Measurements from ENCODE around the gene PRM1. TPM values are rescaled to one million over a fixed set of nuclear protein-coding genes. Genes with fewer than 3 reads are reported as not detected.

The PRM1 gene
- total RNA-seq, 1 donor: not detected

DNA sequence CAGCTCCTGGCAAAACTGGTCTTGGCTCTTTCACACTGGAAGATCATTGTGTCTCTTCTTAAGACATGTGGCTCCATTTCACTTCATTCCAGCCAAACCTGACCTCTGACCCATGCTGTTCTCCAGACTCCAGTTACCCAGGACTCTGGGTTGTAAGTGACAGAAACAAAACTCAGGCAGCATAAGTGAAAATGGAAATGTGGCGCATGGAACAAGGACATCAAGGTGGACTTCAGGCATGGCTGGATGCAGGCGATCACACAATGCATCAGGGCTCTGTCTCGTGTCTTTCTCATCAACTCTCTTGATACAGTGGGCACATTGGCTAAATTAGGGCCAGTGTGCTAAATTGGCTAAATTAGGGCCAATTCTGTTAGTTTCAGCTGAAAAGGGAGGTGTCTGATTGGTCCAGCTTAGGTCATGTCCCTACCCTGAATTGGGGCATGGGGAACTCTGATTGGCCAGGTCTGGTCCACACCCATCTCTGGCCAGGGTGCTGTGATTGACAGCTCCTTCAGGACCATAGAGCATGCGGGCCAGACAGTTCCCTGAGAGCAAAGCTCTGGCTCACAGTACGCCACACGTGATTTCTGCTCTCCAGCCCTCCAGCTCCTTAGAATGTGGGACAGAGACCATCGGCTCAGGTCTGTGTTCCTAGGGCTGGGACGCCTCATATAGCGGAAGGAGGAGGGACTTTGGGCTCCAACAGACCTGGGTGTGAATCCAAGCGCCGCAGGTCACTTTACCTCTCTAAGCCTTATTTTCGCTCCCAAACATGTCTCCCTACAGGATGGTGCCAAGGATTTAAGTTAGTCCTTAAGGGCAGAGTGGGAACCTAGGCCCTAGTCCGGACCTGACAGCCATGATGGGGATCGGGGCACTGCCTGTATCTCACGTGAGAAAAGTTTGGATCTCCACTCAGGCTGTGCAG, 42.6 kb downstream of the PRM1 start:
- DNase-seq (ENCODE audit: low read depth): no peak
- H3K4me3 ChIP-seq (ENCODE audit: low read depth, low read length): no peak overlapping the region
- TF ChIP-seq, protein P1, sequence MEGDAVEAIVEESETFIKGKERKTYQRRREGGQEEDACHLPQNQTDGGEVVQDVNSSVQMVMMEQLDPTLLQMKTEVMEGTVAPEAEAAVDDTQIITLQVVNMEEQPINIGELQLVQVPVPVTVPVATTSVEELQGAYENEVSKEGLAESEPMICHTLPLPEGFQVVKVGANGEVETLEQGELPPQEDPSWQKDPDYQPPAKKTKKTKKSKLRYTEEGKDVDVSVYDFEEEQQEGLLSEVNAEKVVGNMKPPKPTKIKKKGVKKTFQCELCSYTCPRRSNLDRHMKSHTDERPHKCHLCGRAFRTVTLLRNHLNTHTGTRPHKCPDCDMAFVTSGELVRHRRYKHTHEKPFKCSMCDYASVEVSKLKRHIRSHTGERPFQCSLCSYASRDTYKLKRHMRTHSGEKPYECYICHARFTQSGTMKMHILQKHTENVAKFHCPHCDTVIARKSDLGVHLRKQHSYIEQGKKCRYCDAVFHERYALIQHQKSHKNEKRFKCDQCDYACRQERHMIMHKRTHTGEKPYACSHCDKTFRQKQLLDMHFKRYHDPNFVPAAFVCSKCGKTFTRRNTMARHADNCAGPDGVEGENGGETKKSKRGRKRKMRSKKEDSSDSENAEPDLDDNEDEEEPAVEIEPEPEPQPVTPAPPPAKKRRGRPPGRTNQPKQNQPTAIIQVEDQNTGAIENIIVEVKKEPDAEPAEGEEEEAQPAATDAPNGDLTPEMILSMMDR (IDR thresholded peaks at IDR 0.05; ENCODE audit: insufficient read depth, low read length): no peak

DNA sequence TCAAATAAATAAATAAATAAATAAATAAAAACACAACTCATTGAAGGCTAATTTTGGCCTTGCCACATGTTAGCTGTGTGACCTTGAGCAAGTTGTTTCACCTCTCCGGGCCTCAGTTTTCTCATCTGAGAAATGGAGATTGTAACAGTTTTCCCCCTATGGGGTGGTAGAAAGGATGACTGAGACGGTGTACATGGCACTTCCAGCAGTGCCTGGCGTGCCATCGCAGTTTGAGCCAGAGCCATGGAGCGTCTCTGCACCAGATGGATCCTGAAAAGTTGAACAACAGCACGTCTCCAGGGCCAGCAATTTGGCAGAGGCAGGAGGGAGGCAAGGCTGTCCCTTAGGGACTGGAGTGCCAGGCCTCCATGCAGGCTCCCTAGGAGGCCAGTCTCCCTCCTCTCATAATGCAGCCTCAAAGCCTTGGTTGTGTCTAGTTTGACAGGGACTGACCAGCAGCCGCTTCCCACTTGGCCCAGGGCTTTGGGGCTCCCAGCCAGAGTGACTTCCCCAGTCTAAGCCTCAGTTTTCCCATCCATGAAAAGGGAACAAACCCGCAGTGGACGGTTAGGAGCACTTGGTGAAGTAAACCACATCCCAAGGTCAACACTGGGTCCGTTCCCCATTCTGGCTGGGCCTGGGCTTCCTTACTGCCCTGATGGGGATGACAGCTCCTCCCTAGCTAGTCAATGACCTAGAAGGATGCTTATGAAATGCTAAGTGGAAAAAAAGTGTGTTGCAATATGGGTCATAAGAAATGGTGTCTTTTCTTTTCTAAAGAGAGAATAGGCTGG, 44.5 kb downstream of the PRM1 start:
- TF ChIP-seq, protein P1 (IDR thresholded peaks at IDR 0.05; ENCODE audit: insufficient read depth, low read length): no peak
- DNase-seq (ENCODE audit: low read depth): no peak
- no peak overlapping the region for H3K4me3 ChIP-seq (ENCODE audit: low read depth, low read length)

DNA sequence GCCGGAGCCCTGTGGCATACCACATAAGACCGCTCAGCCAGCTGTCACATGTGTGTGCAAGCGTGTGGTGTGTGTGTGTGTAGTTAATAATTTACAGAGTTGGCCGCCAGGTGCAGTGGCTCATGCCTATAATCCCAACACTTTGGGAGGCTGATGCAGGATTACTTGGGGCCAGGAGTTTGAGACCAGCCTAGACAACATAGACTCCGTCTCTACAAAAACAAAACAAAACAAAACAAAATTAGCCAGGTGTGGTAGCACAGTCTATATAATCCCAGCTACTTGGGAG, 45.5 kb downstream of the PRM1 start:
- DNase-seq (ENCODE audit: low read depth): no peak
- H3K4me3 ChIP-seq (ENCODE audit: low read depth, low read length): no peak overlapping the region
- TF ChIP-seq, protein P1 (IDR thresholded peaks at IDR 0.05; ENCODE audit: insufficient read depth, low read length): no peak

DNA sequence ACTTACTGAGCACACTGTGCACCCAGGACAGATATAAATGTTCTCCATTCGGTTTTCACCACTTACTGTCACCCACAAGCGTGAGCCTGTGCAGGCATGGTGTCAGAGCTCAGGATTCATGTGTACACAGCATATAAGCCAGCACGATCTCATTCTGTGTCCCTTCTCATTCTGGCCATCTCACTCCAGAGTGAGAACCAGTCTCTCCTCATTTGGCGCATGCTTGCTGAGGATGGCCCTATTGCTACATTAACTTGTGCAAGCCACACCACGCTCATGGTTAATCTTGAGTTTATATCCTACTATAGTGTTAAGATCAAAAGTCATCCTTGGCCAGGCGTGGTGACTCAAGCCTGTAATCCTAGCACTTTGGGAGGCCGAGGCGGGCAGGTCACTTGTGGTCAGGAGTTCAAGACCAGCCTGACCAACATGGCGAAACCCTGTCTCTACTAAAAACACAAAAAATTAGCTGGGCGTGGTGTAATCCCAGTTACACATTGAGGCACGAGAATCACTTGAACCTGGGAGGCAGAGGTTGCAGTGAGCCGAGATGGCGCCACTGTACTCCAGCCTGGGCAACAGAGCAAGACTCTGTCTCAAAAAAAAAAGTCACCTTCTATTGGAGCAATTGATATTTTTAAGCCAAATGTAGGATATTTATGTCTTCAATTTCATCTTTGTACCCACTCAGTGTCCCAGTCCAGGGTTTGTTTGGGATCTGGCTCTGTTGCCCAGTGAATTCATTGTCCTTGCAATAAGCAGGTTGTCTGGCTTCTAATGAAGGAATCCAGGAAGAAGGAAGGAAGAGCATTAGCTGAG, 46.0 kb downstream of the PRM1 start:
- H3K4me3 ChIP-seq (ENCODE audit: low read depth, low read length): no peak overlapping the region
- TF ChIP-seq, protein P1 (IDR thresholded peaks at IDR 0.05; ENCODE audit: insufficient read depth, low read length): no peak
- no peak for DNase-seq (ENCODE audit: low read depth)

DNA sequence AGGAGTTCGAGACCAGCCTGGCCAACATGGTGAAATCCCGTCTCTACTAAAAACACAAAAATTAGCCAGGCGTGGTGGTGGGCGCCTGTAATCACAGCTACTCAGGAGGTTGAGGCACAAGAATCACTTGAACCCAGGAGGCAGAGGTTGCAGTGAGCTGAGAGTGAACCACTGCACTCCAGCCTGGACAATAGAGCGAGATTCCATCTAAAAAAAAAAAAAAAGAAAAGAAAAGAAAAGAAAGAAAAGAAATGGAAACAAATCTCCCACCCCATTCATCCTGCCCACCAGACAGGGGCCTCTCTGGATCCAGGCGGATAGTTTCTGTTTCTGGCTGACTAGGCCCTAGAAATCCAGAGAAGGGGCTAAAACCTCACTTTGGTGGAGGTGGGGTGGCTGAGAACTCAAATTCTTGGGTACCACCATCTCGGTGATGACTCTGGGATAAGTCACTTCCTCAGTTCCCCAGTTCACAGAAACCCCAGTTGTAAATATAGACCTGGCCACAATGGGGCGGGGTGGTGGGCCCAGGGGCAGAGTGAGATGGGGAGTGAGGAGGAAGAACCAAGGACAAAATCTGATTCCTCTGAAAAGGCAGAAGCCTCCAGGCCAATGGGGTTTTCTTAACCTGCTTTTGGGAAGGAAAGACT, 47.3 kb downstream of the PRM1 start:
- TF ChIP-seq, protein P1 (IDR thresholded peaks at IDR 0.05; ENCODE audit: insufficient read depth, low read length): no peak
- no peak overlapping the region for H3K4me3 ChIP-seq (ENCODE audit: low read depth, low read length)
- no peak for DNase-seq (ENCODE audit: low read depth)

Measured in fibroblast of the aortic adventitia (primary cell).